Lung (tissue), 12 donors: ENCODE measurements around the gene RCOR1. TPM values are rescaled to one million over a fixed set of nuclear protein-coding genes. Genes with fewer than 3 reads are reported as not detected.

ENCODE experiments used
- ATAC-seq: fragments of 200-7000 bp; cut with Tn5 transposase; one replicate; pipeline ENCODE4 v1.9.1; 2020; ENCODE audit warnings: moderate number of reproducible peaks; ENCODE audit not compliant: insufficient read depth, low FRiP score
- DNase-seq, 3 donors: peaks; one replicate each; pipeline ENCODE4 v3.0.0-alpha.2; 2013 to 2017
- H3K27ac ChIP-seq, 2 donors: one replicate each; pipeline ENCODE4 v1.5.1; 2013; ENCODE audit warnings: mild to moderate bottlenecking in 2 of 2, moderate library complexity in 2 of 2, control low read depth in 1 of 2, inconsistent platforms in 1 of 2, low read depth in 1 of 2, low read length in 1 of 2
- H3K27me3 ChIP-seq, 3 donors: one replicate each; pipeline ENCODE4 v1.5.1; 2013; ENCODE audit warnings: low read length in 2 of 3; ENCODE audit not compliant: control insufficient read depth in 3 of 3, insufficient read depth in 3 of 3
- H3K36me3 ChIP-seq, 4 donors: one replicate each; pipeline ENCODE4 v1.5.1; 2013; ENCODE audit warnings: low read length in 4 of 4, mild to moderate bottlenecking in 1 of 4, moderate library complexity in 1 of 4; ENCODE audit not compliant: control insufficient read depth in 4 of 4, insufficient read depth in 4 of 4
- H3K4me1 ChIP-seq, 5 donors: one replicate each; pipeline ENCODE4 v1.5.1; 2013; ENCODE audit warnings: low read length in 5 of 5, mild to moderate bottlenecking in 2 of 5, moderate library complexity in 1 of 5; ENCODE audit not compliant: control insufficient read depth in 5 of 5, insufficient read depth in 5 of 5
- H3K4me3 ChIP-seq: one replicate; pipeline ENCODE4 v1.5.1; 2013; ENCODE audit warnings: mild to moderate bottlenecking, control low read depth, moderate library complexity
- H3K9ac ChIP-seq, 2 donors: one replicate each; pipeline ENCODE4 v1.5.1; 2013; ENCODE audit warnings: low read length in 2 of 2, control low read depth in 1 of 2; ENCODE audit not compliant: insufficient read depth in 1 of 2
- H3K9me3 ChIP-seq, 4 donors: one replicate each; pipeline ENCODE4 v1.5.1; 2013; ENCODE audit warnings: low read length in 3 of 4, mild to moderate bottlenecking in 1 of 4, moderate library complexity in 1 of 4; ENCODE audit not compliant: control insufficient read depth in 4 of 4, insufficient read depth in 3 of 4
- WGBS, 2 donors: extraction: QIAGEN DNeasy Blood & Tissue Kit; methylation state at CpG; one replicate each; pipeline ENCODE4 v1.1.7; 2013; 5-methylcytosine and 5-hydroxymethylcytosine counted together
- polyA plus RNA-seq, 2 donors: library from polyadenylated mRNA; stranded (reverse); fragments of 200-250 nt; gene quantifications; one replicate each; pipeline ENCODE4 v1.2.1, GENCODE V29; 2013
- total RNA-seq, 2 donors: library from RNA; depleted of rRNA in 1 of 2; stranded (reverse); fragments of >200 nt in 1 of 2; gene quantifications; one replicate each; pipeline ENCODE4 v1.2.1, GENCODE V29; 2014 to 2021
- TF ChIP-seq, protein P1 (sequence below): IDR thresholded peaks from 2 replicates; pipeline ENCODE4 v1.5.1; 2012; ENCODE audit warnings: mild to moderate bottlenecking; ENCODE audit errors: control extremely low read depth, extremely low read depth
- donor health status: control.
- donor health status: control.
- donor health status: Bipolar disorder and iron deficiency.
- donor health status: healthy.
- donor health status: DM: yes; HTN: yes; CAD: no.

The RCOR1 gene
- total and polyA plus RNA-seq, 4 donors = 7.9 to 63.9 (median 22.4) TPM

DNA sequence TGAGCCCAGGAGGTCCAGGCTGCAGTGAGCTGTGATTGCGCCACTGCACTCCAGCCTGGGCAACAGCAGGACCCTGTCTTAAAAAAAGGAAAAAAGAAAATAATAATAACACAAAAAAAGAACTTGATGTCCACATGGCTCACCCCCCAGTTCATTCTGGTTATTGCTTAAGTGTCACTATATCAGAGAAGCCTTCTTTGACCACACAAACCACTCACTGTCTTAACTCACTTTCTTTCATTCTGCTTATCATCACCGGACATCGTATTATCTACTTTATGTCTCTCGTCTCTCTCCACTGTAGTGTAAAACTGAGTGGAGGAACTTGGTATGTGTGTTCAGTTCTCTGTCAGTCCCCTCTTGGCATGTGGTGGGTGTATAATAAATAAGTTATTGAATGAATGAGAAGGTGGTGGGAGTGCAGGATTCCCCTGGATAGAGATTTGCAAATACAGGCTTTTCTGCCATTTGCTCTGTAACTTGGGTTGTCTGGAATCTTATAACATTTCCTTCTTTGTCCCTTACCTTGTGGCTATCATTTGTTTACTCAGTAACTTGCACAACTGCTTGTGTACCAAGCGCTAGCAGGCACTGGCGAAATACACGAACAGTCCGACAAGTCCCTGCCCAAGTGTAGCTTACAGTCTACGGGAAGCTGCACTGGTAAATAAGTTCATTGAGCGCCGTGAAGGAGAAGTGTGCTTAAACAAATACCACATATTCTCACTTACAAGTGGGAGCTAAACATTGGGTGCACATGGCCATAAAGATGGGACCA lies 98.2 kb downstream of the RCOR1 start:
- DNase-seq (no peak), ATAC-seq (no peak)
- no peaks in the 10 kb centered on the region for H3K27me3 ChIP-seq
- H3K4me1 ChIP-seq = peaks cover 4 to 15% (median 9%) of the 10 kb centered on the region in 5 donors
- H3K27ac ChIP-seq = no peak overlapping the region
- H3K9me3 ChIP-seq = no peaks in the 10 kb centered on the region
- H3K4me3 ChIP-seq = no peak overlapping the region
- 53 to 63% methylated on average over 11 of the region's 11 CpGs for WGBS, 2 donors
- TF ChIP-seq, protein P1, sequence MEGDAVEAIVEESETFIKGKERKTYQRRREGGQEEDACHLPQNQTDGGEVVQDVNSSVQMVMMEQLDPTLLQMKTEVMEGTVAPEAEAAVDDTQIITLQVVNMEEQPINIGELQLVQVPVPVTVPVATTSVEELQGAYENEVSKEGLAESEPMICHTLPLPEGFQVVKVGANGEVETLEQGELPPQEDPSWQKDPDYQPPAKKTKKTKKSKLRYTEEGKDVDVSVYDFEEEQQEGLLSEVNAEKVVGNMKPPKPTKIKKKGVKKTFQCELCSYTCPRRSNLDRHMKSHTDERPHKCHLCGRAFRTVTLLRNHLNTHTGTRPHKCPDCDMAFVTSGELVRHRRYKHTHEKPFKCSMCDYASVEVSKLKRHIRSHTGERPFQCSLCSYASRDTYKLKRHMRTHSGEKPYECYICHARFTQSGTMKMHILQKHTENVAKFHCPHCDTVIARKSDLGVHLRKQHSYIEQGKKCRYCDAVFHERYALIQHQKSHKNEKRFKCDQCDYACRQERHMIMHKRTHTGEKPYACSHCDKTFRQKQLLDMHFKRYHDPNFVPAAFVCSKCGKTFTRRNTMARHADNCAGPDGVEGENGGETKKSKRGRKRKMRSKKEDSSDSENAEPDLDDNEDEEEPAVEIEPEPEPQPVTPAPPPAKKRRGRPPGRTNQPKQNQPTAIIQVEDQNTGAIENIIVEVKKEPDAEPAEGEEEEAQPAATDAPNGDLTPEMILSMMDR = no peak
- H3K9ac ChIP-seq = no peak overlapping the region
- H3K36me3 ChIP-seq = no peaks in the 10 kb centered on the region

DNA sequence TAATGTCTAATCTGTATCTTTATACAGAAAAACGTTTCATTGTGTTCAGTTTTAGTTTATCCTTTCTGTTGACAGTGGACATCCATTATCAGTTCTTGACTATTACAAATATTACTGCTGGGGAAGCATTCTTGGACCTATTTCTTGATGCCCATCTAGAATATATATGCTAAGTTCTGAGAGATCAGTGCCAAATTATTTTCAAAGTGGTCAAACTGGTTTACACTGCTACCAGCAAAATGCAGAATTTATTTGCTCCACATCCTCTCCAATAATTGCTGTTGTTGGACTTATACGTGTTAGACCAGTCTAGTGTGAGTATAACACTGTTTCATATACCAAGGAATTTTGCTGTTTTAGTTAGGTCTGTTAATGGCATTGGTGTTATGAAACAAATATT lies 99.3 kb downstream of the RCOR1 start:
- H3K4me3 ChIP-seq = no peak overlapping the region
- no peaks in the 10 kb centered on the region for H3K36me3 ChIP-seq
- TF ChIP-seq, protein P1 = no peak
- ATAC-seq = no peak
- no peaks in the 10 kb centered on the region for H3K9me3 ChIP-seq
- peak in 2 of 3 donors; percentile 50 to 72 for DNase-seq
- H3K27me3 ChIP-seq = no peaks in the 10 kb centered on the region
- peaks cover 7 to 15% (median 12%) of the 10 kb centered on the region in 5 donors for H3K4me1 ChIP-seq
- H3K9ac ChIP-seq = no peak overlapping the region
- H3K27ac ChIP-seq = no peak overlapping the region
- 48 to 77% methylated on average over 2 of the region's 2 CpGs for WGBS, 2 donors

DNA sequence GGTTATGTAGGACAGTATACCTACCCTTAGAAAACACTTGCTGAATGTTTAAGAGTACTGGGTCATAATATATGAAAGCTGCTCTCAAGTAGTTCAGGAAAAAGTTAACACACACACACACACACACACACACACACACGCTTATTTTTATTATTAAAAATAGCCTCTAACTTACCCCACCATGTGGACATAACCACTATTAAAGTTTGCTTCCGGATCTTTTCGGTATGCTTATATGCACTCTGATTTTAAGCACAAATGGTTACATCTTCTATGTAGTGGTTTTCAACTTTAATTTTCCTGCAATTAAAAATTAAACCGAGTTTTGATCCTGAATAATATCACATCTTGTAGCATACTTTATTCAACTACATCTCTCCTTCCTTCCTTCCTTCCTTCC lies 99.9 kb downstream of the RCOR1 start:
- ATAC-seq (no peak), DNase-seq (no peak)
- 37 to 53% methylated on average over 4 of the region's 4 CpGs for WGBS, 2 donors
- TF ChIP-seq, protein P1 = no peak
- Histone ChIP-seq H3K36me3 (no peaks in the 10 kb centered on the region), H3K27me3 (no peaks in the 10 kb centered on the region), H3K9ac (no peak overlapping the region), H3K9me3 (no peaks in the 10 kb centered on the region), H3K27ac (no peak overlapping the region), H3K4me1 (peaks cover 7 to 18% (median 13%) of the 10 kb centered on the region in 5 donors), H3K4me3 (no peak overlapping the region)
